Measurements from ENCODE around the gene EPB41L2. TPM values are rescaled to one million over a fixed set of nuclear protein-coding genes. Genes with fewer than 3 reads are reported as not detected.

Gene EPB41L2
- total and polyA plus RNA-seq, 7 donors = 41.2 to 147 (median 65.7) TPM

- no peak overlapping the region for H3K27ac ChIP-seq
- H3K9me3 ChIP-seq = no peaks in the 10 kb centered on the region
- H3K27me3 ChIP-seq = no peaks in the 10 kb centered on the region
- peaks cover 0 to under 1% (median 0%) of the 10 kb centered on the region in 4 donors for H3K4me1 ChIP-seq
- no peak for DNase-seq
- intact Hi-C loops (cut with DNase I) = no loop called here
- no peak overlapping the region for H3K4me3 ChIP-seq
- TF ChIP-seq POLR2A (IDR thresholded peaks at IDR 0.05) (no peak), POLR2AphosphoS5 (IDR thresholded peaks at IDR 0.05) (no peak), EP300 (IDR thresholded peaks at IDR 0.05) (no peak), CTCF (IDR thresholded peaks at IDR 0.05) (no peak)
- H3K36me3 ChIP-seq = peaks cover 0 to 1% (median 0%) of the 10 kb centered on the region in 4 donors
- 95 to 98% methylated on average over 1 of the region's 1 CpG for WGBS, 2 donors
Measured at GRCh38 chr6:130949553-130949952, 113.5 kb downstream of the EPB41L2 start.

- Histone ChIP-seq H3K27me3 (no peaks in the 10 kb centered on the region), H3K36me3 (no peaks in the 10 kb centered on the region), H3K27ac (no peak overlapping the region), H3K4me3 (no peak overlapping the region), H3K4me1 (peaks cover 0 to 4% (median 0%) of the 10 kb centered on the region in 4 donors), H3K9me3 (no peaks in the 10 kb centered on the region)
- DNase-seq = no peak
- intact Hi-C loops (cut with DNase I) = no loop called here
- WGBS, 2 donors = 20 to 54% methylated on average over 4 of the region's 4 CpGs
- TF ChIP-seq CTCF (IDR thresholded peaks at IDR 0.05) (no peak), POLR2AphosphoS5 (IDR thresholded peaks at IDR 0.05) (no peak), EP300 (IDR thresholded peaks at IDR 0.05) (no peak), POLR2A (IDR thresholded peaks at IDR 0.05) (no peak)
Measured at GRCh38 chr6:130947464-130947863, 115.6 kb downstream of the EPB41L2 start.

GRCh38 chr6:130946076-130946475, 117.0 kb downstream of the EPB41L2 start:
- intact Hi-C loops (cut with DNase I) = no loop called here
- TF ChIP-seq EP300 (IDR thresholded peaks at IDR 0.05) (no peak), POLR2A (IDR thresholded peaks at IDR 0.05) (no peak), CTCF (IDR thresholded peaks at IDR 0.05) (no peak), POLR2AphosphoS5 (IDR thresholded peaks at IDR 0.05) (no peak)
- WGBS, 2 donors = 59 to 87% methylated on average over 2 of the region's 2 CpGs
- Histone ChIP-seq H3K27me3 (no peaks in the 10 kb centered on the region), H3K9me3 (no peaks in the 10 kb centered on the region), H3K4me3 (no peak overlapping the region), H3K27ac (no peak overlapping the region), H3K4me1 (peaks cover 0 to 4% (median 0%) of the 10 kb centered on the region in 4 donors), H3K36me3 (no peaks in the 10 kb centered on the region)
- DNase-seq = no peak

- Histone ChIP-seq H3K4me1 (peaks cover 0 to 4% (median 0%) of the 10 kb centered on the region in 4 donors), H3K27ac (no peak overlapping the region), H3K4me3 (no peak overlapping the region), H3K36me3 (no peaks in the 10 kb centered on the region), H3K27me3 (no peaks in the 10 kb centered on the region), H3K9me3 (no peaks in the 10 kb centered on the region)
- DNase-seq = no peak
- intact Hi-C loops (cut with DNase I) = no loop called here
- TF ChIP-seq POLR2AphosphoS5 (IDR thresholded peaks at IDR 0.05) (no peak), EP300 (IDR thresholded peaks at IDR 0.05) (no peak), POLR2A (IDR thresholded peaks at IDR 0.05) (no peak), CTCF (IDR thresholded peaks at IDR 0.05) (no peak)
- WGBS, 2 donors = 8 to 49% methylated on average over 4 of the region's 4 CpGs
Measured at GRCh38 chr6:130945401-130945919, 117.6 kb downstream of the EPB41L2 start.

GRCh38 chr6:130944486-130944885, 118.6 kb downstream of the EPB41L2 start:
- Histone ChIP-seq H3K9me3 (no peaks in the 10 kb centered on the region), H3K4me1 (peaks cover 0 to 4% (median 0%) of the 10 kb centered on the region in 4 donors), H3K36me3 (no peaks in the 10 kb centered on the region), H3K27me3 (no peaks in the 10 kb centered on the region), H3K27ac (no peak overlapping the region), H3K4me3 (no peak overlapping the region)
- intact Hi-C loops (cut with DNase I) = no loop called here
- no peak for TF ChIP-seq POLR2AphosphoS5 (IDR thresholded peaks at IDR 0.05)
- no peak for TF ChIP-seq CTCF (IDR thresholded peaks at IDR 0.05)
- 87 to 91% methylated on average over 2 of the region's 2 CpGs for WGBS, 2 donors
- no peak for DNase-seq
